ENCODE results near the gene ICA1. TPM values are rescaled to one million over a fixed set of nuclear protein-coding genes. Genes with fewer than 3 reads are reported as not detected.
"Not testable (repeated sequence)": the region's sequence is repeated elsewhere in the genome, so short reads cannot be mapped to it uniquely, and the experiment has no call there.

The ICA1 gene
- total RNA-seq, 1 donor = 0.45 TPM

DNA sequence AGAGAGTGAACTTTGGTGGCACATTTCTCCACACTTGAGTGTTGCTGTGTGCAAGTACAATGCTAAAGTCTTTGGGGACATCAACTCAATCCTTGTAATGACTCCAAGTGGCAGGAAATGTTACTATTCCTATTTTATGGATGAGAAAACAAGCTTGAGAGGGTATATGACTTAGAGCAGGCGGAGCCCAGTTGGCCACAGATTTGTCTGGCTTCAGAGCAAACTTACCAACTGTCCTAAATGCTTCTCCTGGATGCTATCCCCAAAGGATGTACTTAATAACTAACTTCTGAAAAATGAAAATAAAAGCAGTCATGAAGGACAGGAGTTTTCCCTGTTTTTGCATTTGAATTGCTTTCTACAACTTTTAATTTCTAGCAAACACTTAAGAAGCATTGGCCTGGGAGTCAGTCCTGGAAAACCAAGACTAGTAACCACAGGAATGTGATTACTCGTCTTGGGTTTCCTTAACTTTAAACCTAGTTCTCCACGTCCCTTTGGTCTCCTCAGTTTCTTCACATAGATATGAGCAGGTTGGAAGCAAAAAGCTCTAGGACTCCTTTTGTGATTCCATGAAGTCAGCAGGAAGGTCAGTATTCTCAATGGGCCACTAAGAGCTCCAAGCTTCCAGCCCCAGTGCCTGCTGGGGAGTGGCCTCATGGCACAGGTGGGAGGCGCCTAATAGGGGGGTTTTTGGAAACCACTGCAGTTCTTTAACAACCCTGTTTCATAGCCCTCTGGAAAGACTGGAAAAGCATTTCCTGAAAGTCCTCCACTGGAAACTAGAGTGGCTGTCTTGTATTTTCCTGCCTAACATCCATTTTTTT lies 152.6 kb downstream of the ICA1 start:
- H3K4me3 ChIP-seq (ENCODE audit: low read depth, low read length) = no peak overlapping the region
- peak; percentile 84 for DNase-seq (ENCODE audit: low read depth)
- TF ChIP-seq, protein P1, sequence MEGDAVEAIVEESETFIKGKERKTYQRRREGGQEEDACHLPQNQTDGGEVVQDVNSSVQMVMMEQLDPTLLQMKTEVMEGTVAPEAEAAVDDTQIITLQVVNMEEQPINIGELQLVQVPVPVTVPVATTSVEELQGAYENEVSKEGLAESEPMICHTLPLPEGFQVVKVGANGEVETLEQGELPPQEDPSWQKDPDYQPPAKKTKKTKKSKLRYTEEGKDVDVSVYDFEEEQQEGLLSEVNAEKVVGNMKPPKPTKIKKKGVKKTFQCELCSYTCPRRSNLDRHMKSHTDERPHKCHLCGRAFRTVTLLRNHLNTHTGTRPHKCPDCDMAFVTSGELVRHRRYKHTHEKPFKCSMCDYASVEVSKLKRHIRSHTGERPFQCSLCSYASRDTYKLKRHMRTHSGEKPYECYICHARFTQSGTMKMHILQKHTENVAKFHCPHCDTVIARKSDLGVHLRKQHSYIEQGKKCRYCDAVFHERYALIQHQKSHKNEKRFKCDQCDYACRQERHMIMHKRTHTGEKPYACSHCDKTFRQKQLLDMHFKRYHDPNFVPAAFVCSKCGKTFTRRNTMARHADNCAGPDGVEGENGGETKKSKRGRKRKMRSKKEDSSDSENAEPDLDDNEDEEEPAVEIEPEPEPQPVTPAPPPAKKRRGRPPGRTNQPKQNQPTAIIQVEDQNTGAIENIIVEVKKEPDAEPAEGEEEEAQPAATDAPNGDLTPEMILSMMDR (IDR thresholded peaks at IDR 0.05; ENCODE audit: insufficient read depth, low read length) = no peak

DNA sequence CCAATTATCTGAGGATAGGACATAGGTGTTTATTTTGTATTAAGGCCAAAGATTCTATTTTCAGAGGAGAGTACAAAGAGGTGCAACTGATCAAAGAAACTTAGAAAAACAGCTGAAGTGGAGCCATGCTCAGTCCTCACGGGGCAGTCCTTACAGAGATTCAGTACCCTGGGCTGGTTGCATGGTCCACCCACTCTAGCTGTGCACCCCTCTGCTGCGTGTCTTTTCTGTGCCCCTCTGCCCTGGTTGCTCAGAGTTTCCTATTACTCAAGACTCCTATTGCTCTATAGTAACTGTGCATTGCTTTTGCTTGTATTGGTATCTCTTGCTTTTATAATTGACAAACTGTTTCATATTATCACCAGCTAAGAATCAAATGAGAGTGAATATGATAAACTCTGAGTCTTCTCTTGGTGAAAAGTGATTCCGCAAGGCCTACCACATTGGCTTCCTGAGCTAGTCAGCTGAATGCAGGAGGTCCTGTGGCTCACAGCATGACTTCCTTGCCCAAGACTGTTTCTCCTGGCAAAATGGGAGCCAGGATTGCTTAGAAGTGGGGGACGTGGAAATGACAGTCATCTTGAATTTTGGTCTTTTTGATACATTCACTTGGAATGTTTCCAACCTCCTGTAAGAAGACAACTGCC lies 156.4 kb downstream of the ICA1 start:
- H3K4me3 ChIP-seq (ENCODE audit: low read depth, low read length) = no peak overlapping the region
- DNase-seq (ENCODE audit: low read depth) = no peak
- TF ChIP-seq, protein P1 (IDR thresholded peaks at IDR 0.05; ENCODE audit: insufficient read depth, low read length) = no peak

DNA sequence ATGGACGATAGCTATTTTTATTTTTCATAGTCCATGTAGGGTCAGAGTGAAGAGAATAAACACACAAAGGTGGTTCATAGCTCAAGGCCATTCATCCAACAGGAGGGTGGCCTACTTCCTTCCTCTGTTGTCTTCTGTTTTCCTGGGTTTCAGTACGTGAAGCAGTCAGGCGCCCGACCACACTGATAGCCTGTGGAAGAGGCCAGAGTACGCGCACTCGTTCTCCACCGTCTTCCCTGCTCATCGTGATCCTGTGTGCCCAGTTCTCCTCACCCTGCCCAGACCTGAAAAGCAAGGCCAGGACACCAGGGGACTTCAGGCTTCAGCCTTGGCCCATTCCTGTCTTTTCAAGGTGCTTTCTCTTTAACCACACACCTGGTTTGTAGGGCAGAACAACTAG lies 158.7 kb downstream of the ICA1 start:
- no peak for DNase-seq (ENCODE audit: low read depth)
- H3K4me3 ChIP-seq (ENCODE audit: low read depth, low read length) = no peak overlapping the region
- TF ChIP-seq, protein P1 (IDR thresholded peaks at IDR 0.05; ENCODE audit: insufficient read depth, low read length) = no peak

DNA sequence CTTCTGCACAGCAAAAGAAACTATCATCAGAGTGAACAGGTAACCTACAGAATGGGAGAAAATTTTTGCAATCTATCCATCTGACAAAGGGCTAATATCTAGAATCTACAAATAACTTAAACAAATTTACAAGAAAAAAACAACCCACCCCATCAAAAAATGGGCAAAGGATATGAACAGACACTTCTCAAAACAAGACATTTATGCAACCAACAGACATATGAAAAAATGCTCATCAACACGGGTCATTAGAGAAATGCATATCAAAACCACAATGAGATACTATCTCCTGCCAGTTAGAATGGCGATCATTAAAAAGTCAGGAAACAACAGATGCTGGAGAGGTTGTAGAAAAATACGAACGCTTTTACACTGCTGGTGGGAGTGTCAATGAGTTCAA lies 160.7 kb downstream of the ICA1 start:
- not testable (repeated sequence) for DNase-seq (ENCODE audit: low read depth)

DNA sequence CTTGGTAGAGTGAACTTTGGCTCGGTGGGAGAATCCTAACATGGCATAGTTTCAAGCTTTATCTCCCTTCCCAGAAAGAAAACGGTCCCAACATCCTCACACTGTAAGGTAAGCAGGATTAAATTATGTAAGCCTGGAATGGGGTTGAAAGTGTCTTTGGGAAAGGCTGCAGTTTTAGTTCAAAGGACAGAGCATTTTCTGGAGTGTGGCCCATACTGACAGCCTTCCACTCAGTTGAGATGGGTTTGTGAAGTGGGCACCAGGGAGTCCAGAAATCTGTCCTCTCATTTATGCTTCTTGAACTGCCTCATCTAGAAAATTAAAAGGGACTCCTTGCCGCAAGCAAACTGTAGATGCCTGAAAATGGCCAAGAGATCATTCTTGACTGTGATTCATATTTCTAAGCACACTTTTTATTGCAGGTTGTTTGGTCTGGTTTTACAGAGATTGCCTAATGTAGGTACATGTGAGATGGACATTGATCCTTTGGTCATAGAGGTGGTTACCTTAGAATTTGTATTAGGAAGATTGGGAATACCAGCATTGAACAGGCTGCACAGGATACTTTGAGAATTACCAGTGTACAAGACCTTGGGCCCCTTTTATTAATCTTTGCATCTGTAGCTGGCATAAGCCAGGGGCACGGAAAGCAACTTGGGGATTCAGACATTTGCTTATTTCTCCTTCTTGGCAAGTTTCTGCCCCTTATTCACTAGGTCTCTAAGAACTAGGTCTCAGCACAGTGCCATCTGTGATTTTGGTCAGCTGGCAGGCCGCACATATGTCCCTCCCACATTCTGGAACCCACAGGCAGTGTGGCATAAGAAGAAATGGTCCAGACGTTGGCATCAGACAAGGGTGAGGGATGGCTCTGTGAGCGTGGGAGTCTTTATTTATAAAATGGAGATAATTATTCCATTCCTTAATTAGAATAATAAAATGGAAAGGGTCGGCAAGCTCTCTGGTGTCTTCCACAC lies 167.5 kb downstream of the ICA1 start:
- no peak overlapping the region for H3K4me3 ChIP-seq (ENCODE audit: low read depth, low read length)
- DNase-seq (ENCODE audit: low read depth) = no peak
- TF ChIP-seq, protein P1 (IDR thresholded peaks at IDR 0.05; ENCODE audit: insufficient read depth, low read length) = no peak

More for the DNA sequence above, 160.7 kb downstream of the ICA1 start:
- H3K4me3 ChIP-seq (ENCODE audit: low read depth, low read length) = not testable (repeated sequence)

DNA sequence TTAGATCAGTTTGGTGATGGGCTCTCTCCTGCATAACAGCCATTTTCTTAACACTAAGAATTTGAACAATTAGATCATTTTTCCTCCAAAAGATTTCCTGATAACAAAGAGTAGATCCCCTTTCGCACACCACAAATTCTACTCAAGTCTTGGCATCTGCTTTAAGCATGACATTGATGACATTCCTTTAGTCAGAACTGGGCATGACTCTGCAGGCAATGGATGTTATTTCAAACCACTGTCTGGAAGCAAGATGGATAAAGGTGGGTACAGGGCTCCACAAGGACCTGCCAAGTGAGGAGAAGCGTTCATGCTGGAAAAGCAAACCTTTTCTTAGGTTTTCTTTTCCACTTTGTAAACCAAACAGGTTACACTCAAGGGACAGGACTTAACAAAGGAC lies 169.8 kb downstream of the ICA1 start:
- H3K4me3 ChIP-seq (ENCODE audit: low read depth, low read length) = no peak overlapping the region
- peak; percentile 9 for DNase-seq (ENCODE audit: low read depth)
- TF ChIP-seq, protein P1 (IDR thresholded peaks at IDR 0.05; ENCODE audit: insufficient read depth, low read length) = no peak

Measured in fibroblast of the aortic adventitia (primary cell).